HepG2 (cell line): ENCODE data around the gene ALOX12.

Experiments
- CBX5 ChIP-seq: sonication (generic); formaldehyde crosslinking; IDR thresholded peaks from 2 replicates; pipeline ENCODE4 v1.4.0; 2020; ENCODE audit warnings: missing genetic modification reagents, borderline replicate concordance
- CREB1 ChIP-seq, 2 experiments: fragments of 450-650 bp in 1 of 2; IDR thresholded peaks; 2 replicates each; pipeline ENCODE4 v1.6.1; 2016 to 2017; ENCODE audit warnings: control low read depth in 1 of 2, mild to moderate bottlenecking in 1 of 2, missing compliant biosample characterization in 1 of 2, missing genetic modification characterization in 1 of 2
- E2F1 ChIP-seq: sonication (generic); formaldehyde crosslinking; IDR thresholded peaks from 2 replicates; pipeline ENCODE4 v1.5.0; 2020; ENCODE audit warnings: missing genetic modification reagents
- GATA4 ChIP-seq: sonication (generic); IDR thresholded peaks from 2 replicates; pipeline ENCODE4 v1.6.1; 2016; ENCODE audit warnings: antibody characterized with exemption, low read depth, borderline replicate concordance
- MEF2D ChIP-seq: sonication (generic); formaldehyde crosslinking; IDR thresholded peaks from 2 replicates; pipeline ENCODE4 v1.5.1; 2020; ENCODE audit warnings: mild to moderate bottlenecking, missing genetic modification reagents
- MLX ChIP-seq: IDR thresholded peaks from 2 replicates; pipeline ENCODE4 v1.6.1; 2016
- NR0B2 ChIP-seq: sonication (generic); formaldehyde crosslinking; IDR thresholded peaks from 2 replicates; pipeline ENCODE4 v1.4.0; 2020; ENCODE audit warnings: mild to moderate bottlenecking, missing genetic modification reagents
- PHF8 ChIP-seq: sonication (generic); formaldehyde crosslinking; IDR thresholded peaks from 2 replicates; pipeline ENCODE4 v1.5.0; 2020; ENCODE audit warnings: missing genetic modification reagents
- RERE ChIP-seq: IDR thresholded peaks from 2 replicates; pipeline ENCODE4 v1.6.1; 2016; ENCODE audit warnings: low read depth, missing genetic modification reagents, missing compliant biosample characterization
- STAT5B ChIP-seq: sonication (generic); formaldehyde crosslinking; IDR thresholded peaks from 2 replicates; pipeline ENCODE4 v1.4.0; 2020; ENCODE audit warnings: missing genetic modification reagents
- TEAD2 ChIP-seq: sonication (generic); formaldehyde crosslinking; IDR thresholded peaks from 2 replicates; pipeline ENCODE4 v1.9.0; 2021; ENCODE audit warnings: missing genetic modification reagents
- ZBTB7B ChIP-seq: sonication (generic); formaldehyde crosslinking; IDR thresholded peaks from 2 replicates; pipeline ENCODE4 v1.4.0; 2020; ENCODE audit warnings: missing genetic modification reagents
- ZNF501 ChIP-seq: sonication (generic); formaldehyde crosslinking; IDR thresholded peaks from 2 replicates; pipeline ENCODE4 v1.5.1; 2020; ENCODE audit warnings: mild to moderate bottlenecking, moderate library complexity, missing genetic modification reagents

GRCh38 chr17:7016418-7016817 lies 20.6 kb downstream of the ALOX12 start:
- no peak for TF ChIP-seq CBX5 (CRISPR knock-in tag)
- TF ChIP-seq ZNF501 (CRISPR knock-in tag), result no peak
- TF ChIP-seq MLX (CRISPR knock-in tag), result no peak
- no peak for TF ChIP-seq STAT5B
- TF ChIP-seq PHF8 (CRISPR knock-in tag), result no peak
- no peak for TF ChIP-seq NR0B2
- TF ChIP-seq RERE (CRISPR knock-in tag), result no peak
- no peak for TF ChIP-seq GATA4
- TF ChIP-seq ZBTB7B, result no peak
- no peak for TF ChIP-seq CREB1 (IDR thresholded peaks at IDR 0.05)
- TF ChIP-seq CREB1 (CRISPR knock-in tag; IDR thresholded peaks at IDR 0.05), result no peak
- no peak for TF ChIP-seq TEAD2 (CRISPR knock-in tag)
- no peak for TF ChIP-seq MEF2D (CRISPR knock-in tag)
- TF ChIP-seq E2F1, result no peak
